Renal cortex interstitium (tissue), 11 donors: ENCODE measurements around the gene AFAP1L2. TPM values are rescaled to one million over a fixed set of nuclear protein-coding genes. Genes with fewer than 3 reads are reported as not detected.
A peak's percentile ranks its signal among the peaks of the same experiment; 100 is the strongest.

Source experiments
- DNase-seq, 11 donors: peaks; one replicate each; pipeline ENCODE4 v3.0.0-alpha.2; 2013; ENCODE audit warnings: low read depth in 9 of 11, low spot score in 4 of 11; ENCODE audit errors: extremely low read depth in 1 of 11
- polyA plus RNA-seq, 3 donors: library from polyadenylated mRNA; unstranded; fragments of 120-200 nt; gene quantifications; one replicate each; pipeline ENCODE4 v1.2.1, GENCODE V29; 2013; ENCODE audit not compliant: insufficient read length in 3 of 3

AFAP1L2 gene
- polyA plus RNA-seq, 3 donors: 33.0 to 41.6 (median 36.6) TPM

DNA sequence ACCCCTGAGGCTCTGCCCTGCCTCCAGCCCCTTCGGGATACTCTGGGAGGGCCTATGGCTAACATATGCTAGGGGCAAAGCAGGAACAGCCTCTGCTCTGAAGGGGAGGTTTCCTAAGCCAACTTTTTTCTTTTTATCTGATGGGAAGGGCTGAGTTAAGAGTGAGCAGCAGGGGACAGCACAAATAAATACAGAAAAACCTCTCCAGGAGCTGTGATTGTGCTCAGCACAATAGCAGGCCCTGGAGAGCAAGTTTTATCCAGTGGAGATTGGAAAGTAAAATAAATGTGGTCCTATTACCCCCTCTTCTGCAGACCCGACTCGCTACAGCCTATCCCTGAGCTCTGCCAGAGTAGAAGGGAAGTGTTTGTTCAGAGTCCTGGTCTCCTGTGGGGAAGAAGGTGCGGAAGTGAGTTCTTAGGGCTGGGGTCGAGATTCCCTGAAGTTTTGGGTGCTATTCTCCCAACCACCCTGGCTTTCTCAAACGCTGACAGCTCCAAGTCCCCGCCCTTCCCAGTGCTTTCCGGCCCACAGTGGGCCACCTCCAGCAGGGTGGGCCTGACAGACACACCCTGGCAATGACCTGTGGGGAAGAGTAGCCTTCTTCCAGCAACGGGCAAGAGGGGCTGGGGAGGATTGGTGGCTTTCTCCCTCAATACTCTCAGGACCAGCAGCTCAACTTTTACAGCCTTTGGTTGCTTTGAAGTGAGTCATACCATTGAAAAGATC, 23.0 kb upstream of the AFAP1L2 start:
- DNase-seq: no peak

DNA sequence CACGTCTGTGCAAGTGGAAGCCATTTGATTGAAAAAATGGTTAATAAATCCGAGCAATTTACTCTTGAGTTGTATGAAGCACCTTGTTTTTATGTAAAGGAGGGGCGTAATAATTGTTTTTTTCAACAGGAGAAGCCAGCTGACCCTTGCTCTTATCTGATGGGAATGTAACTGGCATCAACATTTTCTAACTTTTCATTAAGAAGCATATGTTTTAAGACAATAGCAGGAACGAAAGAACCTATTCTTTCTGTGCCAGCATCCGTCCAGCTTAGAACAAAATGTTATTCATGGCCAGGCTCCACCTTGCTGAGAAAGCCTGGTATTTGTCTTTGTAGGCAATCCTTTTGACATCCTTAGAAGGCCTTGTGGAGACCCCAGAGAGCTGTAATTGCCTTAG, 22.2 kb upstream of the AFAP1L2 start:
- no peak for DNase-seq

DNA sequence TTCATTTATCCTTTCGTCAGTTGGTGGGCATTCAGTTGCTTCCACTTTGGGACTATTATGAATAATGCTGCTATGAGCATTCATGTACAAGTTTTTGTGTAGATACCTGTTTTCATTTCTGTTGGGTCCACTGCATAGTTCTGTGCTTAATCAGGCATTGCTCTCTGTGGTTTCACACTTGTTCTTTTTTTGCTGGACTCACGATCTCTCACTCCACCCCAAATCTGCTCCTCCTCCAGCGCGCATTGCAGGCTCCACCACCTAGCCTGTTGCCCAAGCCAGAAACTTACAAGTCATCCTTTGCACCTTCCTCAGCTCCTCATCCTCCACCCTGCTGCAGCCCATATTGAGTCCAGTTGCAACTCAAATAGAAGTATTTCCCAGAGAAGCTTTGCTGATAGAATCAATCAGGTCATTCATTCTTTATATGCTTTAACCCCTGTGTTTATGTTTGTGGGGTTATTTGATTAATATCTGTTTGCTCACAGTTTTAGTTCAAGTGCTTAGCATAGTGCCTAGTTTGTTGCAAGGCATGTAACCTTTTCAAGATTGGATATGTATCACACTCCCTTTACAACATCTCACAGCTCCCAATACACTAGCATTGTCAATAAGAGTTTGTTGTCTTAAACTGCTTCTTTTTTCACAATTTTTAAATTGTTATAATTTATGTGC, 16.6 kb upstream of the AFAP1L2 start:
- no peak for DNase-seq

DNA sequence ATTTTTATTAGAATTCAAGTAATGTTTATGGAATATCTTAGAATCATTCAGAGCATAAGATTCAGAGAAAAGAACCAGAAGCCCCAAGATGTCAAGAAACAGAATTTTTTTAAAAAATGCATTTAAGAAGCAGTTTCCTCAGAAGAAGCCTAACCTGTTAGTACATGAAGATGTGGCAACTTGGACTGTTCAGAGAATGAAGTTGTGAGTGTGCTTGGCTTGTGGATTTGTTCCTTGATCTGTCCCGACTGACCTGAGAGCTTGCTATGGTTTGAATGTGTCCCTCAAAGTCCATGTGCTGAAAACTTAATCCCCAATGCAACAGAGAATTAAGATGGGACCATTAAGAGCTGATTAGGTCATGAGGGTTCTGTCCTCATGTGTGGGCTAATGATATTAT, 13.8 kb upstream of the AFAP1L2 start:
- no peak for DNase-seq

DNA sequence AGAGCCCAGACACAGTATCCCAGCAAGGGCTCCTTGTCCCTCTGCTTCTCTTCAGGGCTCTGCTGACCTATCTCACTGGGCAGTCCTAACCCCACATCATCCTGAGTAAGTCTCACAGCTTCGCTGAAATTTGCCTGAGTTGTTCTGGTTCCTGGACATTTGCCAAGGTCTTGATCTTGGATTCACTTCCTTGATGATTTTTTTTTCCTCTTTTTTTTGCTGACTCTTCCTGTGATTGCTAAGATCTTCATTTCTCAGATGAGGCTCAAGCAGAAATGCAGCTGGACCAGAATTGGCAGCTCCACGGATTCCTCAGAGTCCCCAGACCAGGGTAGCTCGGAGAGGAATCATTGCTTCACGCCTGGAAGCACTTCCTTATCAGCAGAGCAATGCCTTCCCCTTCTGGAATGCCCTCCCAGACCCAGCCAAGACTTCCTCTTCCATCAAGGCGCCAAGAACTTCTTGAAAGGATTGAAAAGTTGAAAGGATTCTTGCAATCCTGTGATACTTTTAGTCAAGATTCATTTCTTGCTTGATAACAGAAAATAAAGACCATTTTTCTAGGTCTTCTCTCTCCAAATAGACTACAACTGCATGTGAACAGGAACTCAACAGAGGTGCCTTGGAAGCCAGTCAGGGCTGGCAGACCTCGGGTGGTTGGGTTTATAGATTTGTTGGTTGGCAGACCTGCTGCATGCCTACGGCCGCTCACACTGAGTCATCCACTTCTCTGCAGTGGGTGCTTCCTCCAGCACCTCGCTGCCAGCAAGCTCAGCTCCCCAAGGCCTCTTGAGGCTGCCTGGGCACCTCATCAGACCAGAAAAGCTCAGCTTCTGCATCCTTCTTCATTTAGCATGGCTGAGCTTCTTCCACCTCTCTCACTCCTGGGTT, 8.8 kb upstream of the AFAP1L2 start:
- DNase-seq: no peak

DNA sequence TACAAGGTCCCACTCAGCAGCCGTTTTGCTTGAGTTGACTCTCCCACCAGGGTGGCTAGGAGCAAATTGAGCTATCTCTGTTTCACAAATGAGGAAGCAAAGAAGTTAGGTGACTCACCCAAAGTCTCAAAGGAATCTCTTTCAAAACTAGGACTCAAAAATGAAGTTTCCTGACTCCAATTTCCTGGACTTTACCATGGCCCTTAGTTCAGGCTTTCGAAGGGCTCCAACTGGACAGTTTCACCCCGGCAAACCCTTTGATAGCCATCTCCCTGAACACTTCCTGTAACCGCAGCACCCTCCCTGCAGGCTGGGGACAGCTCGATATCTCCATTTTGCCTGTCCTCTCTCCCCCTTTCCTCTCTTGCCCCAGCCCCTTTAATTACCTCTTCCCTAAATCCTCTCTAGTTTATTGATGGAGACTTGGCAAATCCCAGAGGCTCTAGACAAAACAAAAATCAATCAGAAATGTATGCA, 4.7 kb upstream of the AFAP1L2 start:
- no peak for DNase-seq

DNA sequence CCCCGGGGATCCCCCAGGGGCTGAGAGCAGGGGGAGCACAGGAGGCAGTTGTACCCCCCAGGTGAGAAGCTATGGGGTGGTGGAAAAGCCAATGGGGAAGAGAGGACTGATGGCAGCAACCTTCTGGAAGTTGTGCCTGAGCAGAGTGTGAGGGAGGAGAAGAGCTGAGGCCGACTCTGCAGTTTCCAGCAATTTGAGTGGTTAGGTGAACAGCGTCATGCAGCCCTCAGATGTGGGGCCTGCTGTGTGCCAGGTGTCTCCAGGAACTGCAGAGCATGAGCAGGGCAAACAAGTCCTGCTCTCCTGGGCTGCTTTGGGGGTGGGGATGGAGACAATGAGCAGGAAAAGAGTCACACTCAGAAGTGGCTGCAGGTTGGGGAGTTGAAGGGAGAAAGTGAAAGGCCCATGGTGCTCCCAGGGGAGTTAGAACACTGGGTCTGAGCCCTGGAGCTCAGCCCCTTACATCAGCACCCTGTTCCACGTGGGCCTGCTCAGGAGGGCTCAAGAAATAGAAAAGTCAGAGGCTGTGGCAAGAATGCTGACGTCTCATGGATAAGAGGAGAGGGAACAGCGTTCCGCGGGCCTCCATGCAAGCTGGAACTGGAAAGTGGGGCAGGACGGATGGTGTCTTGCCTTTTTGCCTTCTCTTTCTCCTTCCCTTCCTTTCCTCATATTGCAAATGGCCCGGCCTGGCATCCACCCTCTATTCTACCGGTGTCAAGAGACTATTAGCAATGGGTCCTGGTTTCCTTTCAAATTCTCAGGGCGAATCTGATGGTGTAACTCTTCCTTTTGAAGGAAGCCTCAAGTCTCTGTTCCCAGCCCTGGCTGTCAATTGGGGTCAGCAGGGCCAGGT, 4.0 kb upstream of the AFAP1L2 start:
- DNase-seq: no peak

DNA sequence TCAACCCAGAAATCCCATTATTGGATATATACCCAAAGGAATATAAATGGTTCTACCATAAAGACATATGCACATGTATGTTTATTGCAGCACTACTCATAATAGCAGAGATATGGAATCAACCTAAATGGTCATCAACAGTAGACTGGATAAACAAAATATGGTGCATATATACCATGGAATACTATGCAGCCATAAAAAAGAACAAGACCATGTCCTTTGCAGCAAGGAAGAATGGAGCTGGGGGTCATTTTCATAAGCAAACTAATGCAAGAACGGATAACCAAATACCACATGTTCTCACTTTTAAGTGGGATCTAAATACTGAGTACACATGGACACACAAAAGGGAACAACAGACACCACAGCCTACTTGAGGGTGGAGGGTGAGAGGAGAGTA, 2.2 kb upstream of the AFAP1L2 start:
- no peak for DNase-seq

DNA sequence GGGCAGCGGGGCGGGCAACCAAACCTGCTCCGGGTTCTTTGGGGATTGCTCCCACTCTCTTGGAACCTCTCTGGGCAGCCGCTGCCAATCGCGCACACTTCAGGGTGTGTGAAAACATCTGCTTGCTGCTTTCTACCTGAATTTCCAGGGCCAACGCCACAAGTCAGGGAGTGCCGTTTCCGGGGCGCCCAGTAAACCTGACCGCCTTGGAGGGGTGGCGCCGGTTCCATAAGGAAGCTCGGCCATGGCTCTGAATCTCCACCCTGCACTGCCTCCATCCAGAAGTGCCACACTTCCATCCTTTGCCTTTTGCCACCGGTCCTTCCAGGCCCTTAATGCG, 679 bp upstream of the AFAP1L2 start:
- no peak for DNase-seq

DNA sequence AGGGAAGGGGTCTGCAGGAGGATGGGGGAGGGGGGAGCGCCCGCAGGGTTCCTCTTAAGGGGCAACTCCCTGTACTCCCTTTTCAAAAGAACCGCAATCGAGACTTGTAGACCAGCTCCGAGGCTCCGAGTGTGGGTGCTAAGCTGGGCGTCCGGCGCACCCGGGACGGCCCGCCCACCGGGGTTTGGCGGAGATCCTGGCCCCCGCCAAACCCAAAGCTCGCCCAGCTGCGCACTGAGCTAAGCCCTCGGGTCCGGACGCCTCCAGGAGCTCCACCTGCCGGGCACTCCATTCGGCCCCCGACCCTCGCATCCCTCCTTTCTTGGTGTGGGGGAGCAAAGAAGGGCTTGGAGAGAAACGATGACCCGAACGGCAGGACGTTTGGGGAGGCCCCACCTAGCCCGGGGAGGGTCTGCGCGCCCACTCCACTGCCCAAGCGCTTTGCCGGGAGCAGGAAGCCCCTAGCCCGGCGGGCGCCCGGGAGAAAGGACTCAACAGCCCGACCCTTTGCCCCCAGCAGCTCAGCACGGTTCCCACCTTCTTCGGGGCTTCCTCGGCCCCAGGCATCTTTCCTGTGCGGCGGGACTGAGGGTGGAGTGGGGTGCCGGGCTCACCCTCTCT, 651 bp downstream of the AFAP1L2 start:
- DNase-seq: no peak

DNA sequence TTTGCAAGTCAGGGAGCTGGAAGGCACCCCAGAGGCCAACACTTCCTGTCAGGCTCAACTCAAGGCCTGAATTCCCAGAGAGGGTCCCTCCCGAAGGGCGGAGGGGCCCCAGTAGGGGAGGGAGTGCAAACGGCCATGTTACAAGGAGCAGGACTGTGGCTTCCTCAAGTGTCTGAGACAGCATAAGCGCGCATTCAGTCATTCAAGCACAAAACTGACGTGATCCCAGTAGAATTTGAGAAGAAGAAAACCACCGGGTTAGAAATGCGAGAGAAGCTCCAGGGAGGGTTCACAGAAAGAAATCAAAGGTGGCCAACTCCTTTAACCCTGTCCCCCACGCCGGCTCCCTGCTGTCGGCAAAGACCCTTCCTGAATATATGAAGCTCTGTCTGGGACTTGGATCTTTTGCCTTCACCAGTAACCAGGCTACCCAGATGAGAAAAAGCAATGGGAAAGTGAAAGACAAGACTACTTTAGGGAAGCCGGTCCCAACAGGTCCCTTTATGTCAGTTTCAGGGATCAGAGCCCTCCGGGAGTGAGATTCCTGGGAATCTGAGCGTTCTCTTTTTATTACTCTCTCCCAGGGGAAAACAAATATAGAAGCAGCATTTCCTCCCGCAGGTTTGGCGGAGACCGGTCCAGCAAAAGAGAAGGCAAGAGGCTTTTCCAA, 1.3 kb downstream of the AFAP1L2 start:
- DNase-seq: peak in 2 of 11 donors; percentile 36 to 43

DNA sequence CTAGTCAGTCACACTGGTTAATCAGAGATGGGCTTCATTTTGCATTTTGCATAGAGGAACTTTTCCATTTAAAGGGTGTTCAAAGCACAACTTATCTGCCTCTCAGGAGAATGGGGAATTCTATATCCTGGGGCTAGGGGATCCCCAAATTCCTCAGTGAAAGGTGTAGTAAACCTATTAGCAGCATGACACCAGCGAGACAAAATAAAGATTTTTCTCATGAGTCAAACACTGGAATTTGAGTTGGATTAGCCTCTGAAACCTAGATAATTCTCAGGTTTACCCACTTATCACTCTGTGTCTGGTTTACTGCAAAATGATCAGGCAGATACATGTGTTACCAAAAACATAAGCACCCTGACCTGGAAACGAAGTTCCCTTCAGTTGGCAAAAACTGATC, 2.1 kb downstream of the AFAP1L2 start:
- DNase-seq: no peak

DNA sequence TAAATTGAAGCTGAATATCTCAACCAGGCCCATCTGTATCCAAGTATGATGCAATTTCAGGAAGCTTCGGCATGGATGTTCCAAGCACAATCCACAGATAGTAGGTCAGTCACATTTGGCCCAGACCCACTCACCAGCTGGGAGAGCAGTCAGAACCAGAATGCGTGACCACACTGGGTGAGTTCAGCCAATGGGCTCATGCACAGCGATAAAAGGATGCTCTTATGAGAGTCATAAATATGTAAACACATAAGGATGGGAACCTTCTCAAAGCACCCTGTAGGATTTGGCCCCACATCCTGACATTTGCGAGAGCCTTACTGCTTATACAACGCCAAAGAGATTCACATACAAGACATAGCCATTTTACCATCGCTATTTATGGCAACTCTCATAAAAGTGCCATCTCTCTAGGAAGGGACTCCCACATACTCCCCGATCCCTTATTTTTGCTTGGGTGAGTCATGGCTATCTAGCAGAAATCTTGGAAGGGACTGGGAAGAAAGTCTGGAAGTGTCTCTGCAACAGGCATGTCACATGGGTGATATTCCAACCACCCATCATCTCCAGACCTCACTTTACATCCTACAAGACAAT, 3.0 kb downstream of the AFAP1L2 start:
- DNase-seq: no peak

DNA sequence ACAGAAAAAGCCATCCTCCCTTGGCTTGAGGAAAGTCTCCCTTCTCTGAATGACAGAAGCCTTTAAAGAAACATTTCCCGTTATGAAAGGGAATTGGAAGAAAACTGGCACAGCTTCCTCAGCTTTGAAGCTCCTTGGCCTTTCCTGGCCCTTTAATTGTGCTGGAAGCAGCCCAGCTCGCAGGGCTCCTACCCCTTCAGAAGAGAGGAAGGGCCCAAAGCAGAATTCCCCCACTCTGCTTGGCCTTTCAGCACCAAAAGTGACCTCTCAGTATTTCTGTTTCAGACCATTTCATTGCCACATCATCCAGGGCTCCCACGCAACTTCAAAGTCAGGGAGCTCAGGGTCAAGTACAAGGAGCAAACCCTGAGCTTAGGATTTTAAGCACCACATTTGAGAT, 4.2 kb downstream of the AFAP1L2 start:
- no peak for DNase-seq

DNA sequence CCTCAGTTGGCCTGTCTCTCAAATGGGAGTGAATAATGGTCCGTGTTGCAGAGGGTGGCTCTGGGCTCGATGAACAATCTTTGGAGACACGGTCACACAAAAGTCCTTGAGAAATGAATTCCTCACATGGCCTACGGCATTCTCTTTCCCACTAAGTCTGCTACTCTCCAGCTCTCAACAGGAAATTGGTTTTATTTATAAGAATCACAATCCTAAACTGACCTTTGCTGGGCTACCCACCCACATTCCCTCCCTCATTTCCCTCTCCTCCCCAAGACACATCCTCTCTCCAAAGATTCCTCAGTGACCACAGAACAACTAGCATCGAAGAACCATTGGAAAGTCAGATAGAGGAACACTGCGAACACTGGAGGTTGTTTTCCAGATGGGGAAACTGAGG, 4.7 kb downstream of the AFAP1L2 start:
- no peak for DNase-seq

DNA sequence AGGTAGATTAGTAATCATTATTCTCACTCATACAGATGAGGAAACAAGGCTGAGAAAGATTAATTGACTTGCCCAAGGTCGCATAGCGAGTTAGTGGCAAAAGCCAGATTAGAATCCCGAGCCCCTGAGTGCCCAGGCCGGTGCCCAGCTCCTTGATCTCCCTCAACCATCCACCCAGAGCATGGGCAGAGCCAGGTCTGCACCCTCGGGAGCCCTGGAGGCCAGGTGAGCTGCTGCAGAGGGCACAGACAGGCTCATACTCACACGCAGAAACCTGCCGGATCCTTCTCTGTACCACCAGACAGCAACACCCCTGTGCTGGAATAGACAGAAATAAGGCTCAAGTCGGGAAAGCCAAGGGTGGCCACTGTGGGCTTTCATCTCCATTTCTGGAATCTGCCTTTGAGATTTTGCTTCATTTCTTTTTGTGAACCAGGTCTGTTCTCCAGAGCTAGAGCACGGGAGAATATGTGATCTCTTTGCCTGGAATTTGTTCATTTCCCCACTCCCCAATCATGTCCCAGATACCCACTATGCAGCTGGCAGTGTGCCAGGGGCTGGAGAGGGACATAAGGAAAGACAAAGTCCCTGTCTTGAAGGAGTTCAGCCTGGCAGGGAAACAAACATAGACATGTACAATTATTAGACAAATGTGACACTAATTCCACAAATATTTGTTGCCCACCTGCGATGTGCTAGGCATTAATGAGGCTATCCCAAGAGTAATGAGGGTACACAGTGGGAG, 5.5 kb downstream of the AFAP1L2 start:
- no peak for DNase-seq

DNA sequence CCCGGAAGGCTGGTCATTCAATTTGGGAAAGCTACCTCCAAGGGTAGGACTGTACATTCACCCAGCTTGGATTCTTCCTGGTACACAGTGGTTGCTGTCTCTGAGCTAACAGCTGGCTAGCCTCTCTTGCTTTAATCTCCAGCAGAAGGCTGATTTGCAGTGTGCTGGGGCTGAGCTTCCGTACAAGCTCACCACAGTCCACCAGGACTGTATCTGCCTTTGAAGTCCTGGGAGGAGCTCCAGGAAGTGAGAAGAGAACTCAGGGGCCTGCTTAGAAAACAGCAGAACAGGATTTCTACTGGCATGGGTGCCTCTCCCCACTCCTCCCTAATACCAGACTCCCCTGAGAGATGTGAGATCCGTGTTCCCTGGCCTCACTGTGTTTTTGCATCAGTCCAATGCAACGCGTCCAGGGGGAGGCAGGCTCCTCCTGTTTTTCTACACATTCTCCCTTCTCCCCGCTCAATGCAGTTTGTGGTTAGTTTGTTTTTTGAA, 6.6 kb downstream of the AFAP1L2 start:
- DNase-seq: no peak
